DOHH2 (cell line): ENCODE measurements around the gene CEP20.

Experiments used
- H3F3A ChIP-seq: fragments of 200-600 bp; sonication (generic), shearing (Covaris generic); 2 replicates; pipeline ENCODE4 v1.6.0; 2016; ENCODE audit warnings: antibody characterized with exemption, mild to moderate bottlenecking; ENCODE audit not compliant: control insufficient read depth, insufficient read depth
- H3K27ac ChIP-seq: fragments of 200-600 bp; sonication (generic); 2 replicates; pipeline ENCODE4 v1.5.1; 2014; ENCODE audit warnings: low read depth, mild to moderate bottlenecking, low read length, moderate library complexity
- H3K27me3 ChIP-seq: fragments of 200-600 bp; sonication (generic); 2 replicates; pipeline ENCODE4 v1.6.1; 2014; ENCODE audit warnings: mild to moderate bottlenecking, low read length, mixed read lengths; ENCODE audit not compliant: control insufficient read depth
- H3K36me3 ChIP-seq: fragments of 200-600 bp; sonication (generic); 2 replicates; pipeline ENCODE4 v1.6.1; 2014; ENCODE audit warnings: mild to moderate bottlenecking, low read length, moderate library complexity, mixed read lengths; ENCODE audit not compliant: control insufficient read depth
- H3K4me1 ChIP-seq: fragments of 200-600 bp; sonication (generic); 2 replicates; pipeline ENCODE4 v1.6.1; 2014; ENCODE audit warnings: mild to moderate bottlenecking, low read length, mixed read lengths; ENCODE audit not compliant: control insufficient read depth
- H3K4me2 ChIP-seq: fragments of 200-600 bp; sonication (generic); 2 replicates; pipeline ENCODE4 v1.6.0; 2014; ENCODE audit warnings: mild to moderate bottlenecking, low read length, moderate library complexity
- H3K4me3 ChIP-seq: fragments of 200-600 bp; sonication (generic); 2 replicates; pipeline ENCODE4 v1.5.1; 2014; ENCODE audit warnings: mild to moderate bottlenecking, low read length, mixed read lengths
- H3K79me2 ChIP-seq: fragments of 200-600 bp; sonication (generic); 2 replicates; pipeline ENCODE4 v1.6.1; 2014; ENCODE audit warnings: mild to moderate bottlenecking, low read length, mixed read lengths; ENCODE audit not compliant: control insufficient read depth
- H3K9me2 ChIP-seq: fragments of 200-600 bp; sonication (generic); replicated peaks from 2 replicates; pipeline ENCODE4 v1.6.1; 2014; ENCODE audit warnings: mild to moderate bottlenecking, low read length, mixed read lengths; ENCODE audit not compliant: control insufficient read depth
- H3K9me3 ChIP-seq: fragments of 200-600 bp; sonication (generic); 2 replicates; pipeline ENCODE4 v1.6.1; 2014; ENCODE audit warnings: antibody characterized with exemption, low read length, mixed read lengths; ENCODE audit not compliant: control insufficient read depth, insufficient read depth
- H4K20me1 ChIP-seq: fragments of 200-600 bp; sonication (generic); 2 replicates; pipeline ENCODE4 v1.6.0; 2014; ENCODE audit warnings: low read depth, mild to moderate bottlenecking, antibody characterized with exemption, low read length, moderate library complexity; ENCODE audit not compliant: control insufficient read depth, insufficient read depth
- EZH2phosphoT487 ChIP-seq: fragments of 200-600 bp; sonication (generic); IDR thresholded peaks from 2 replicates; pipeline ENCODE4 v1.6.1; 2017; ENCODE audit warnings: borderline replicate concordance, mild to moderate bottlenecking, antibody characterized with exemption, low read length, moderate library complexity, mixed read lengths
- TF ChIP-seq, protein P1 (sequence below): fragments of 200-600 bp; sonication (generic); IDR thresholded peaks from one replicate; pipeline ENCODE4 v1.5.1; 2014; ENCODE audit warnings: antibody characterized with exemption, mild to moderate bottlenecking, low read depth, low read length; ENCODE audit not compliant: poor library complexity, severe bottlenecking

Gene CEP20

GRCh38 chr16:15830832-15831451, 57.5 kb downstream of the CEP20 start:
- Histone ChIP-seq H3K4me2 (peak overlapping the region; percentile 43), H3K79me2 (no peaks in the 10 kb centered on the region), H3K4me1 (peaks cover 18% of the 10 kb centered on the region), H3F3A (no peaks in the 10 kb centered on the region), H4K20me1 (no peaks in the 10 kb centered on the region), H3K27ac (no peak overlapping the region), H3K4me3 (no peak overlapping the region), H3K27me3 (no peaks in the 10 kb centered on the region), H3K9me3 (no peaks in the 10 kb centered on the region), H3K36me3 (no peaks in the 10 kb centered on the region), H3K9me2 (no peaks in the 10 kb centered on the region)
- TF ChIP-seq, protein P1, sequence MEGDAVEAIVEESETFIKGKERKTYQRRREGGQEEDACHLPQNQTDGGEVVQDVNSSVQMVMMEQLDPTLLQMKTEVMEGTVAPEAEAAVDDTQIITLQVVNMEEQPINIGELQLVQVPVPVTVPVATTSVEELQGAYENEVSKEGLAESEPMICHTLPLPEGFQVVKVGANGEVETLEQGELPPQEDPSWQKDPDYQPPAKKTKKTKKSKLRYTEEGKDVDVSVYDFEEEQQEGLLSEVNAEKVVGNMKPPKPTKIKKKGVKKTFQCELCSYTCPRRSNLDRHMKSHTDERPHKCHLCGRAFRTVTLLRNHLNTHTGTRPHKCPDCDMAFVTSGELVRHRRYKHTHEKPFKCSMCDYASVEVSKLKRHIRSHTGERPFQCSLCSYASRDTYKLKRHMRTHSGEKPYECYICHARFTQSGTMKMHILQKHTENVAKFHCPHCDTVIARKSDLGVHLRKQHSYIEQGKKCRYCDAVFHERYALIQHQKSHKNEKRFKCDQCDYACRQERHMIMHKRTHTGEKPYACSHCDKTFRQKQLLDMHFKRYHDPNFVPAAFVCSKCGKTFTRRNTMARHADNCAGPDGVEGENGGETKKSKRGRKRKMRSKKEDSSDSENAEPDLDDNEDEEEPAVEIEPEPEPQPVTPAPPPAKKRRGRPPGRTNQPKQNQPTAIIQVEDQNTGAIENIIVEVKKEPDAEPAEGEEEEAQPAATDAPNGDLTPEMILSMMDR, result no peak
- TF ChIP-seq EZH2phosphoT487, result no peak

GRCh38 chr16:15829460-15829859, 58.9 kb downstream of the CEP20 start:
- H4K20me1 ChIP-seq, result no peaks in the 10 kb centered on the region
- H3K9me2 ChIP-seq, result no peaks in the 10 kb centered on the region
- no peak for TF ChIP-seq EZH2phosphoT487
- TF ChIP-seq, protein P1, result no peak
- no peak overlapping the region for H3K27ac ChIP-seq
- H3F3A ChIP-seq, result no peaks in the 10 kb centered on the region
- no peak overlapping the region for H3K4me2 ChIP-seq
- peaks cover 15% of the 10 kb centered on the region for H3K4me1 ChIP-seq
- no peak overlapping the region for H3K4me3 ChIP-seq
- no peaks in the 10 kb centered on the region for H3K27me3 ChIP-seq
- no peaks in the 10 kb centered on the region for H3K9me3 ChIP-seq
- H3K36me3 ChIP-seq, result no peaks in the 10 kb centered on the region
- H3K79me2 ChIP-seq, result no peaks in the 10 kb centered on the region

DNA sequence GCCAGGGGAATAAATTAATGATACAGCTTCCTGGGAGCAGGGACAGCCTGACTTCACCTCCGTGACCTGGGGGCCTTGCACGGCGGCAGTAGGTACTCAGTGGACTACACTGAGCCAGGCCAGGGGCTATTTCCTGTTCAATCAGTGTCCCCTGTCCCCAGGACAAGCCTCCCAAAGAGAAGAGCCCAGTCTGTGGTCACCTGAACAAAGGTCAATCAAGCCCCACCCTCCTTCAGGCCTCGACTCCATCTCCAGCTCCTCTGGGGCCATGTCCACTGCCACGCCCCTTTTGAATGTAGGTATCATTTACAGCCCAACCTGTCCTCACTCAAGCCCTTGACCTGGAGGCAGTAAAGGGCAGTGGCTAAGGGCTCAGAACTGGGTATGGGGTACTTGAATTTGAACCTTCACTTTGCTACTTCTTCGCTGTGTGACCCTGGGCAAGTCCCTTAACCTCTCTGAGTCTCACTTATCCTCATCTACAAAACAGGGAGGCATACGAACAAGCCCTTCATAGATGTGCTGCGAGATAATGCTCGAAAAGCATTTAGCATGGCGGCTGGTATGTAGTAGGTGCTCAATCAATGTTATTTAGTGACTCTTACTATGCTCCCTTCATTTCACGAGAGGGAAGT, 60.6 kb downstream of the CEP20 start:
- H3K79me2 ChIP-seq, result no peaks in the 10 kb centered on the region
- no peaks in the 10 kb centered on the region for H4K20me1 ChIP-seq
- no peaks in the 10 kb centered on the region for H3K27me3 ChIP-seq
- no peak overlapping the region for H3K4me3 ChIP-seq
- no peak overlapping the region for H3K4me2 ChIP-seq
- H3K4me1 ChIP-seq, result peaks cover 15% of the 10 kb centered on the region
- no peaks in the 10 kb centered on the region for H3K9me2 ChIP-seq
- H3K9me3 ChIP-seq, result no peaks in the 10 kb centered on the region
- H3F3A ChIP-seq, result no peaks in the 10 kb centered on the region
- no peaks in the 10 kb centered on the region for H3K36me3 ChIP-seq
- TF ChIP-seq, protein P1, result no peak
- no peak for TF ChIP-seq EZH2phosphoT487
- no peak overlapping the region for H3K27ac ChIP-seq
